NB4 (cell line): Measurements from ENCODE around the gene FTO.

Experiments
- POLR2A ChIP-seq: IDR thresholded peaks from 2 replicates; pipeline ENCODE4 v1.6.1; 2011; ENCODE audit warnings: mild to moderate bottlenecking; ENCODE audit not compliant: insufficient read length; ENCODE audit errors: extremely low read depth
- TF ChIP-seq, protein P1 (sequence below): IDR thresholded peaks from one replicate; pipeline ENCODE4 v1.5.1; 2012; ENCODE audit warnings: low read depth, low read length

DNA sequence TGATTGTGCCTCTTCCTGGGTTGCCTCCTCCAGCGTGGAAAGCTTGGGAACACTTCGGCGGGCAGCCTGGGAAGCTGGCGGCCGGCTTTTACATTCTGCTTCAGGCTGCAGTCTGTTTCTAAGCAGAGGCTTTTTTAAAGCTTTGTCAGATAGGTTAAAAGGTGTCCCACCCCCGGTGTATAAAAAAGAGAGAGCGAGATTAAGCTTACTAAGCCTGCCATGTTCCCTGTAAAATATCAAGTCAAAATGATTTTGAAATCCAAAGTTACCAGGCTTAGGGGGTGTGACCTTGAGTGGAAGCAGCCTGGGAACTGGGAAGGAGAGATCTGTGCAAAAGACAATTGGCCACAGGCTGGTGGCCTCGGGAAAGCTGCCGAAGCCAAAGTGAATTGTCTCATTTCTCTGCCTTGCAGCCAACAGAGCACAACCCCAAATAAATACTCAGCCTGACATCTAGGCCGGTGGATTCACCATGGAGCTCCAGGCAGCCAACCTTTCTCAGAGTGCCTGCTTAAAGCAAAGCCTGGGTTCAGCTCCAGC is 254.5 kb downstream of the FTO start:
- TF ChIP-seq, protein P1, sequence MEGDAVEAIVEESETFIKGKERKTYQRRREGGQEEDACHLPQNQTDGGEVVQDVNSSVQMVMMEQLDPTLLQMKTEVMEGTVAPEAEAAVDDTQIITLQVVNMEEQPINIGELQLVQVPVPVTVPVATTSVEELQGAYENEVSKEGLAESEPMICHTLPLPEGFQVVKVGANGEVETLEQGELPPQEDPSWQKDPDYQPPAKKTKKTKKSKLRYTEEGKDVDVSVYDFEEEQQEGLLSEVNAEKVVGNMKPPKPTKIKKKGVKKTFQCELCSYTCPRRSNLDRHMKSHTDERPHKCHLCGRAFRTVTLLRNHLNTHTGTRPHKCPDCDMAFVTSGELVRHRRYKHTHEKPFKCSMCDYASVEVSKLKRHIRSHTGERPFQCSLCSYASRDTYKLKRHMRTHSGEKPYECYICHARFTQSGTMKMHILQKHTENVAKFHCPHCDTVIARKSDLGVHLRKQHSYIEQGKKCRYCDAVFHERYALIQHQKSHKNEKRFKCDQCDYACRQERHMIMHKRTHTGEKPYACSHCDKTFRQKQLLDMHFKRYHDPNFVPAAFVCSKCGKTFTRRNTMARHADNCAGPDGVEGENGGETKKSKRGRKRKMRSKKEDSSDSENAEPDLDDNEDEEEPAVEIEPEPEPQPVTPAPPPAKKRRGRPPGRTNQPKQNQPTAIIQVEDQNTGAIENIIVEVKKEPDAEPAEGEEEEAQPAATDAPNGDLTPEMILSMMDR: no peak
- no peak for TF ChIP-seq POLR2A
